GM12878 (cell line): Measurements from ENCODE around the gene ZFC3H1. TPM values are rescaled to one million over a fixed set of nuclear protein-coding genes. Genes with fewer than 3 reads are reported as not detected.

Experiments
- ATAC-seq: fragments of 200-7000 bp; cut with Tn5 transposase; 3 replicates; pipeline ENCODE4 v1.9.1; 2020; ENCODE audit warnings: mild to moderate bottlenecking, moderate library complexity
- BruUV-seq: library from RNA; stranded (reverse); fragments of 400-500 nt; replicated peaks from 2 replicates; lab custom pipeline; 2021; lab: Mats Ljungman, UMichigan
- CTCF ChIA-PET: fragments of 300-600 bp; sonication (Branson Sonifier 250); formaldehyde crosslinking; extraction: SDS; loops from one replicate; lab custom pipeline; 2021; ENCODE audit warnings: inconsistent platforms; lab: Yijun Ruan, JAX
- POLR2A ChIA-PET: fragments of 350-600 bp; formaldehyde crosslinking; extraction: SDS; loops from one replicate; lab custom pipeline; 2021; ENCODE audit warnings: inconsistent platforms; lab: Charles Lee
- RAD21 ChIA-PET: fragments of 300-600 bp; sonication (Branson Sonifier 250); formaldehyde crosslinking; loops from one replicate; lab custom pipeline; 2023; ENCODE audit warnings: antibody characterized with exemption; ENCODE audit not compliant: unreplicated experiment; lab: Charles Lee
- SMC1A ChIA-PET: fragments of 300-600 bp; sonication (Branson Sonifier 250); formaldehyde crosslinking; loops from one replicate; lab custom pipeline; 2023; ENCODE audit not compliant: unreplicated experiment, uncharacterized antibody; lab: Charles Lee
- DNase-seq: peaks from one replicate; pipeline ENCODE4 v3.0.0-alpha.2; 2011; ENCODE audit warnings: low read depth, low spot score
- FAIRE-seq: peaks from 3 replicates; lab custom pipeline; 2011; peaks lifted over from hg19 to GRCh38; lab: Jason Lieb, UNC
- H2AFZ ChIP-seq: 2 replicates; pipeline ENCODE4 v1.6.0; 2011; ENCODE audit warnings: low read depth, low read length, control low read depth; ENCODE audit not compliant: control insufficient read depth
- H3K27ac ChIP-seq: 2 replicates; pipeline ENCODE4 v1.5.1; 2011; ENCODE audit warnings: control low read depth; ENCODE audit not compliant: control insufficient read depth, insufficient read depth
- H3K27me3 ChIP-seq, 2 experiments: replicated peaks in 1 of 2; 2 replicates each; pipeline versions ENCODE4 v1.6.0 to v1.6.1; 2011; ENCODE audit warnings: low read length in 1 of 2; ENCODE audit not compliant: control insufficient read depth in 2 of 2, insufficient read depth in 2 of 2
- H3K36me3 ChIP-seq, 2 experiments: 2 replicates each; pipeline ENCODE4 v1.5.1; 2011; ENCODE audit warnings: low read length in 1 of 2; ENCODE audit not compliant: control insufficient read depth in 2 of 2, insufficient read depth in 2 of 2
- H3K4me1 ChIP-seq: 2 replicates; pipeline ENCODE4 v1.6.1; 2011; ENCODE audit warnings: mild to moderate bottlenecking, low read length, moderate library complexity, mixed read lengths; ENCODE audit not compliant: control insufficient read depth, insufficient read depth
- H3K4me2 ChIP-seq: 2 replicates; pipeline ENCODE4 v1.6.0; 2011; ENCODE audit warnings: control low read depth; ENCODE audit not compliant: control insufficient read depth, insufficient read depth
- H3K4me3 ChIP-seq: fragments of 200-600 bp; sonication (generic); 2 replicates; pipeline ENCODE4 v1.5.1; 2016
- H3K79me2 ChIP-seq: 2 replicates; pipeline ENCODE4 v1.6.0; 2011; ENCODE audit warnings: low read length; ENCODE audit not compliant: control insufficient read depth, insufficient read depth
- H3K9ac ChIP-seq: 2 replicates; pipeline ENCODE4 v1.8.0; 2011; ENCODE audit warnings: low read length, control low read depth, mixed read lengths; ENCODE audit not compliant: control insufficient read depth, insufficient read depth
- H3K9me3 ChIP-seq: replicated peaks from 3 replicates; pipeline ENCODE4 v1.5.1; 2011; ENCODE audit warnings: mild to moderate bottlenecking, low read length; ENCODE audit not compliant: control insufficient read depth, insufficient read depth
- H4K20me1 ChIP-seq: 2 replicates; pipeline ENCODE4 v1.6.0; 2011; ENCODE audit not compliant: control insufficient read depth, insufficient read depth
- CBX5 ChIP-seq: sonication (generic); IDR thresholded peaks from 2 replicates; pipeline ENCODE4 v1.6.1; 2016; ENCODE audit warnings: low read depth, moderate library complexity, mild to moderate bottlenecking, inconsistent platforms
- PBX3 ChIP-seq: IDR thresholded peaks from 2 replicates; pipeline ENCODE4 v1.6.1; 2011; ENCODE audit warnings: mild to moderate bottlenecking, low read depth, low read length, moderate library complexity; ENCODE audit not compliant: insufficient replicate concordance
- PRDM15 ChIP-seq: fragments of 450-650 bp; formaldehyde crosslinking; IDR thresholded peaks from 2 replicates; pipeline ENCODE4 v1.4.0; 2020; ENCODE audit warnings: mild to moderate bottlenecking, moderate library complexity
- SIN3A ChIP-seq: IDR thresholded peaks from 2 replicates; pipeline ENCODE4 v1.6.1; 2012; ENCODE audit warnings: low read depth, low read length, improper control_type of control experiment
- SPI1 ChIP-seq: IDR thresholded peaks from 2 replicates; pipeline ENCODE4 v1.6.1; 2011; ENCODE audit warnings: low read depth, mild to moderate bottlenecking, low read length, moderate library complexity, borderline replicate concordance; ENCODE audit not compliant: insufficient read depth
- YBX1 ChIP-seq: fragments of 450-650 bp; IDR thresholded peaks from 2 replicates; pipeline ENCODE4 v1.6.1; 2016; ENCODE audit warnings: antibody characterized with exemption
- ZNF217 ChIP-seq: fragments of 450-650 bp; IDR thresholded peaks from 2 replicates; pipeline ENCODE4 v1.6.1; 2017; ENCODE audit warnings: antibody characterized with exemption, mild to moderate bottlenecking
- WGBS: methylation state at CpG from one replicate; pipeline ENCODE4 v1.1.6; 2016; ENCODE audit warnings: low lambda C conversion rate; ENCODE audit not compliant: insufficient replicate concordance, insufficient coverage; ENCODE audit errors: missing lambda C conversion rate; 5-methylcytosine and 5-hydroxymethylcytosine counted together
- in situ Hi-C: fragments of 300-500 bp; cut with MboI; formaldehyde crosslinking; loops from 9 replicates; pipeline ENCODE4 v1.14.3; 2018; ENCODE audit warnings: mixed read lengths
- intact Hi-C: fragments of 100-400 bp; cut with micrococcal nuclease; formaldehyde crosslinking; loops from one replicate; pipeline ENCODE4 v1.14.2; 2022; ENCODE audit not compliant: unreplicated experiment
- polyA plus RNA-seq, 11 experiments: library from polyadenylated mRNA; depleted of rRNA in 4 of 11; unstranded in 6 of 11; stranded (reverse) in 5 of 11; fragments of >200 nt; fragmentation: Nextera tagmentation in 4 of 11; fragmentation: Illumina TruSeq in 1 of 11; extraction: Ambion mirVana in 4 of 11; extraction: Trizol in 1 of 11; gene quantifications; 1 replicate in 1 of 11; 2 replicates in 10 of 11; pipeline versions ENCODE4 v1.2.1 to v1.2.3, GENCODE V29; 2011 to 2016; ENCODE audit warnings: inconsistent platforms in 2 of 11, missing spikeins in 2 of 11, low read depth in 1 of 11
- total RNA-seq, 4 experiments: library from RNA; depleted of rRNA in 3 of 4; stranded (reverse); fragments of >200 nt in 3 of 4; fragmentation: Illumina TruSeq in 1 of 4; extraction: Trizol in 1 of 4; gene quantifications; 2 replicates each; pipeline versions ENCODE4 v1.2.1 to v1.2.3, GENCODE V29; 2013 to 2021

ZFC3H1 gene
- total and polyA plus RNA-seq, 10 of the 15 experiments (the other 5 are each of a cell fraction or from before 2014, with no cell fraction given), result 11.2 to 88.7 (median 25.9) TPM

DNA sequence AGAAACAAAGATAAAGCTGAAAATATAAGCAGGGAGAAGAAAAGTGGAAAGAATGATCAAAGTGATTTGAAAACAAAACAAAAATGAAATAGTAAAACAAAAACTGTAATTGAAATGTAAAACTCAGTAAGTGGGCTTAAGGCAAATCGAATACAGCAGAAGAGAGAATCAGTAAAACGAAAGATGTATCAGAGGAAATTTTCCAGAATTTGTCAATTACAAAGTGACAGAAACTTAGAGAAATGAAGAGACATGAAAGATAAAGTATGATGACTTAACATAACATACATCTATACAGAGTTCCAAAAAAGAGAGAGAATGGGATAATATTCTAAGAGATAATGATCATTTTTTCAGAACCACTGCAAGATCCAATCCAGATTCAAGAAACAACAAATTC lies 10.5 kb downstream of the ZFC3H1 start:
- H3K36me3 ChIP-seq, result peaks cover 0 to 39% of the 10 kb centered on the region in 2 experiments; a peak in 2 of 4 replicates
- H3K9me3 ChIP-seq, result peaks cover 17% of the 10 kb centered on the region
- H3K79me2 ChIP-seq, result peaks cover 67% of the 10 kb centered on the region
- WGBS, result 100% methylated on average over 2 of the region's 2 CpGs
- intact Hi-C loops, result no loop called here
- POLR2A ChIA-PET, result no interaction called here
- SMC1A ChIA-PET, result interaction anchor here (0.9 to 1.0 kb wide), 2 partner anchors 8 to 11 kb away, joined by 3 read pairs; partner anchors contain the start of genes THAP2 and ZFC3H1
- H3K27ac ChIP-seq, result no peak overlapping the region
- in situ Hi-C loops, result no loop called here
- CTCF ChIA-PET, result interaction anchor here (1.0 kb wide), 1 partner anchor 17 kb away, joined by 4 read pairs; no protein-coding TSS in a partner anchor
- no peak overlapping the region for H3K4me2 ChIP-seq
- DNase-seq (no peak), ATAC-seq (no peak), FAIRE-seq (no peak)
- H3K27me3 ChIP-seq, result no peaks in the 10 kb centered on the region
- H3K9ac ChIP-seq, result no peak overlapping the region
- peak; percentile 82 for TF ChIP-seq CBX5
- no peak for TF ChIP-seq SPI1
- no peak for TF ChIP-seq PBX3
- 0 out of 2 replicates have a peak, but pooled peaks have one; percentile 27 for TF ChIP-seq ZNF217
- no peak for TF ChIP-seq YBX1
- TF ChIP-seq PRDM15, result no peak
- TF ChIP-seq SIN3A, result no peak
- H3K4me1 ChIP-seq, result no peaks in the 10 kb centered on the region
- H2AFZ ChIP-seq, result no peak overlapping the region
- no peak overlapping the region for H3K4me3 ChIP-seq
- RAD21 ChIA-PET, result no interaction called here
- H4K20me1 ChIP-seq, result no peaks in the 10 kb centered on the region
- BruUV-seq, result no TSS peak
